Glutamatergic neuron (in vitro differentiated cells): ENCODE measurements around the gene SMARCB1. TPM values are rescaled to one million over a fixed set of nuclear protein-coding genes. Genes with fewer than 3 reads are reported as not detected.
"Not testable (repeated sequence)": the region's sequence is repeated elsewhere in the genome, so short reads cannot be mapped to it uniquely, and the experiment has no call there.

Experiments used
- DNase-seq: peaks from one replicate; pipeline ENCODE4 v3.0.0; 2022
- H3K27ac Mint-ChIP-seq: one replicate; pipeline ENCODE4 v1.8.0; 2020; ENCODE audit warnings: mild to moderate bottlenecking, mixed read lengths, inconsistent platforms; ENCODE audit not compliant: unreplicated experiment
- H3K27me3 Mint-ChIP-seq: one replicate; pipeline ENCODE4 v1.8.0; 2020; ENCODE audit warnings: mild to moderate bottlenecking, moderate library complexity, mixed read lengths, inconsistent platforms; ENCODE audit not compliant: unreplicated experiment
- H3K36me3 Mint-ChIP-seq: one replicate; pipeline ENCODE4 v1.8.0; 2020; ENCODE audit warnings: mild to moderate bottlenecking, mixed read lengths, inconsistent platforms; ENCODE audit not compliant: unreplicated experiment
- H3K4me1 Mint-ChIP-seq: one replicate; pipeline ENCODE4 v1.8.0; 2020; ENCODE audit warnings: mild to moderate bottlenecking, low read depth, mixed read lengths, inconsistent platforms; ENCODE audit not compliant: unreplicated experiment
- H3K4me3 Mint-ChIP-seq: one replicate; pipeline ENCODE4 v1.8.0; 2020; ENCODE audit warnings: mild to moderate bottlenecking, mixed read lengths, inconsistent platforms; ENCODE audit not compliant: unreplicated experiment
- H3K9me3 Mint-ChIP-seq: one replicate; pipeline ENCODE4 v1.8.0; 2020; ENCODE audit warnings: mild to moderate bottlenecking, moderate library complexity, mixed read lengths, inconsistent platforms; ENCODE audit not compliant: unreplicated experiment
- total RNA-seq: library from RNA; stranded (reverse); fragmentation: NEBNext Ultra II Directional; extraction: Animal tissue kit (Norgen Biotek cat#: 25700); gene quantifications from one replicate; pipeline ENCODE4 v1.2.1, GENCODE V29; 2021; ENCODE audit not compliant: unreplicated experiment
- TF ChIP-seq, protein P1 (sequence below): fragments of 200-600 bp; sonication (generic); IDR thresholded peaks from one replicate; pipeline ENCODE4 v1.5.0; 2021; ENCODE audit not compliant: partially characterized antibody, unreplicated experiment

The SMARCB1 gene
- total RNA-seq, 1 donor from 2014 or later = 227 TPM

- peak overlapping the region; percentile 92 for H3K4me3 Mint-ChIP-seq
- H3K9me3 Mint-ChIP-seq = peaks cover 18% of the 10 kb centered on the region
- TF ChIP-seq, protein P1, sequence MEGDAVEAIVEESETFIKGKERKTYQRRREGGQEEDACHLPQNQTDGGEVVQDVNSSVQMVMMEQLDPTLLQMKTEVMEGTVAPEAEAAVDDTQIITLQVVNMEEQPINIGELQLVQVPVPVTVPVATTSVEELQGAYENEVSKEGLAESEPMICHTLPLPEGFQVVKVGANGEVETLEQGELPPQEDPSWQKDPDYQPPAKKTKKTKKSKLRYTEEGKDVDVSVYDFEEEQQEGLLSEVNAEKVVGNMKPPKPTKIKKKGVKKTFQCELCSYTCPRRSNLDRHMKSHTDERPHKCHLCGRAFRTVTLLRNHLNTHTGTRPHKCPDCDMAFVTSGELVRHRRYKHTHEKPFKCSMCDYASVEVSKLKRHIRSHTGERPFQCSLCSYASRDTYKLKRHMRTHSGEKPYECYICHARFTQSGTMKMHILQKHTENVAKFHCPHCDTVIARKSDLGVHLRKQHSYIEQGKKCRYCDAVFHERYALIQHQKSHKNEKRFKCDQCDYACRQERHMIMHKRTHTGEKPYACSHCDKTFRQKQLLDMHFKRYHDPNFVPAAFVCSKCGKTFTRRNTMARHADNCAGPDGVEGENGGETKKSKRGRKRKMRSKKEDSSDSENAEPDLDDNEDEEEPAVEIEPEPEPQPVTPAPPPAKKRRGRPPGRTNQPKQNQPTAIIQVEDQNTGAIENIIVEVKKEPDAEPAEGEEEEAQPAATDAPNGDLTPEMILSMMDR = no peak
- peak overlapping the region; percentile 94 for H3K27ac Mint-ChIP-seq
- no peak for DNase-seq
- peaks cover 5% of the 10 kb centered on the region for H3K27me3 Mint-ChIP-seq
- H3K4me1 Mint-ChIP-seq = peaks cover 14% of the 10 kb centered on the region
- no peaks in the 10 kb centered on the region for H3K36me3 Mint-ChIP-seq
Measured at GRCh38 chr22:23858484-23858815, 71.7 kb downstream of the SMARCB1 start.

DNA sequence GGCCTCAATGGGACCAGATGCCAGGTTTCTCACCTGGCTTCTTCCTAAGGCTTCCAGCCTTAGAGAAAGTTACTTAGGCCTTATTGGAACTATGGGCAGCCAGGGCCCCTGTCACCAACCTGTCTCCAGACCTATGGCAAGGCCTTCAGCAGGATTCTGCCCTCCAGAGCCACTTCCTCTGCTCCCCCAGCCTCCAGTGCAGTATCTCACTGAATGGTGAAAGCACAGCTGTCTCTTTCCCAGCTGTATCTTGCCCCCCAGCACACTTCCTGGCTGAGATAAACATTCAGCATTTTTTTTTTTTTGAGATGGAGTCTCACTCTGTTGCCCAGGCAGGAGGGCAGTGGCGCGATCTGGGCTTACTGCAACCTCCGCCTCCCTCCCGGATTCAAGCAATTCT is 72.4 kb downstream of the SMARCB1 start:
- Mint-ChIP-seq H3K27me3 (peaks cover 5% of the 10 kb centered on the region), H3K4me3 (peak overlapping the region; percentile 92), H3K4me1 (peaks cover 14% of the 10 kb centered on the region), H3K9me3 (peaks cover 18% of the 10 kb centered on the region), H3K27ac (peak overlapping the region; percentile 94), H3K36me3 (no peaks in the 10 kb centered on the region)
- DNase-seq = no peak
- TF ChIP-seq, protein P1 = no peak

DNA sequence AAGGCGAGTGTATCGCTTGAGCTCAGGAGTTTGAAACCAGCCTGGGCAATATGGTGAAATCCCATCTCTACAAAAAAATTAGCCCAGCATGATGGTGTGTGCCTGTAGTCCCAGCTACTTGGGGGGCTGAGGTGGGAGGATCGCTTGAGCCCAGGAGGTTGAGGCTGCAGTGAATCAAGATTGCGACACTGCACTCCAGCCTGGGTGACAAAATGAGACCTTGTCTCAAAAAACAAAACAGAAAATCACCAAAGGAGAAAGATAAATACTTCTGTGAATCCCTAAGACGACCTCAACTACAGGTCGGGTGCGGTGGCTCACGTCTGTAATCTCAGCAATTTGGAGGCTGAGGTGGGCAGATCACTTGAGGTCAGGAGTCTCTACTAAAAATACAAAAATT is 73.4 kb downstream of the SMARCB1 start:
- peaks cover 14% of the 10 kb centered on the region for H3K4me1 Mint-ChIP-seq
- H3K36me3 Mint-ChIP-seq, DNase-seq, H3K27me3 Mint-ChIP-seq, H3K4me3 Mint-ChIP-seq, H3K27ac Mint-ChIP-seq: not testable (repeated sequence)
- H3K9me3 Mint-ChIP-seq = peaks cover 18% of the 10 kb centered on the region

DNA sequence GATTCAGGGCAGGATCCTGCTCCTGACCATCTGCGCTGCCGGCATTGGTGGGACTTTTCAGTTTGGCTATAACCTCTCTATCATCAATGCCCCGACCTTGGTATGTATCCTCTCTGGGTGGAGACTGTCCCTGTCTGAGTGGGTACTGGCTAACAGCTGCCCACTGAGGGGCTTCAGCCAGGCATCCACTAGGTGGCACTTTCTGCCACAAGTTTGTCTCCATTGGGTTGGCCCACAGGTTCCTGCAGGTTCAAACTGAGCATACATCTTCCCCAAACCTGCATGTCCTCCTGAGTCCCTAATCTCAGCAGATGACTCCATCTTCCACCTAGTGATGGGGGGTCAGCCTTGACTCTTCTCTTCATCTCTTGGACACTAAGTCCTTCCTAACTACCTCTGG is 75.3 kb downstream of the SMARCB1 start:
- peaks cover 18% of the 10 kb centered on the region for H3K9me3 Mint-ChIP-seq
- H3K36me3 Mint-ChIP-seq = no peaks in the 10 kb centered on the region
- H3K27ac Mint-ChIP-seq = no peak overlapping the region
- no peak overlapping the region for H3K4me3 Mint-ChIP-seq
- DNase-seq = peak; percentile 58
- peaks cover 6% of the 10 kb centered on the region for H3K4me1 Mint-ChIP-seq
- H3K27me3 Mint-ChIP-seq = peaks cover 3% of the 10 kb centered on the region
- TF ChIP-seq, protein P1 = peak; percentile 40

- not testable (repeated sequence) for H3K4me1 Mint-ChIP-seq, H3K9me3 Mint-ChIP-seq, H3K4me3 Mint-ChIP-seq, H3K27ac Mint-ChIP-seq, DNase-seq, H3K36me3 Mint-ChIP-seq, H3K27me3 Mint-ChIP-seq
Measured at GRCh38 chr22:23864499-23865154, 77.9 kb downstream of the SMARCB1 start.

GRCh38 chr22:23868580-23868979 is 81.8 kb downstream of the SMARCB1 start:
- TF ChIP-seq, protein P1 = no peak
- no peaks in the 10 kb centered on the region for H3K4me1 Mint-ChIP-seq
- DNase-seq = no peak

More at GRCh38 chr22:23868580-23868979, 81.8 kb downstream of the SMARCB1 start:
- peaks cover 8% of the 10 kb centered on the region for H3K36me3 Mint-ChIP-seq
- no peak overlapping the region for H3K27ac Mint-ChIP-seq
- H3K9me3 Mint-ChIP-seq = peaks cover 3% of the 10 kb centered on the region
- no peaks in the 10 kb centered on the region for H3K27me3 Mint-ChIP-seq
- H3K4me3 Mint-ChIP-seq = no peak overlapping the region
